KMS-11 (cell line): ENCODE results near the gene MTUS2.
"Not testable (repeated sequence)": the region's sequence is repeated elsewhere in the genome, so short reads cannot be mapped to it uniquely, and the experiment has no call there.

Experiments used
- H2AFZ ChIP-seq: fragments of 200-600 bp; sonication (generic); 2 replicates; pipeline ENCODE4 v1.6.1; 2016; ENCODE audit warnings: antibody characterized with exemption, mixed run types, low read depth
- H3K27ac ChIP-seq: fragments of 200-600 bp; sonication (generic); 2 replicates; pipeline ENCODE4 v1.6.1; 2016; ENCODE audit warnings: mild to moderate bottlenecking, mixed run types
- H3K27me3 ChIP-seq: fragments of 200-600 bp; sonication (generic); 2 replicates; pipeline ENCODE4 v1.6.1; 2017; ENCODE audit warnings: mild to moderate bottlenecking, low read depth, mixed run types, moderate library complexity; ENCODE audit not compliant: insufficient read depth
- H3K36me3 ChIP-seq: fragments of 200-600 bp; sonication (generic); 2 replicates; pipeline ENCODE4 v1.6.1; 2017; ENCODE audit warnings: mild to moderate bottlenecking, mixed run types; ENCODE audit not compliant: insufficient read depth
- H3K4me1 ChIP-seq: fragments of 200-600 bp; sonication (generic); 2 replicates; pipeline ENCODE4 v1.6.1; 2016; ENCODE audit warnings: mild to moderate bottlenecking, low read depth, mixed run types; ENCODE audit not compliant: poor library complexity, severe bottlenecking
- H3K4me2 ChIP-seq: fragments of 200-600 bp; sonication (generic); 2 replicates; pipeline ENCODE4 v1.7.0; 2016; ENCODE audit warnings: mild to moderate bottlenecking, mixed run types
- H3K4me3 ChIP-seq: fragments of 200-600 bp; sonication (generic); IDR thresholded peaks from 2 replicates; pipeline ENCODE4 v1.6.1; 2017; ENCODE audit warnings: low read depth, low read length, mixed read lengths; ENCODE audit not compliant: insufficient read depth
- H3K79me2 ChIP-seq: fragments of 200-600 bp; sonication (generic); 2 replicates; pipeline ENCODE4 v1.6.1; 2016; ENCODE audit warnings: low read depth, mixed run types; ENCODE audit not compliant: insufficient read depth
- H3K9ac ChIP-seq: fragments of 200-600 bp; sonication (generic); 2 replicates; pipeline ENCODE4 v1.6.1; 2016; ENCODE audit warnings: mild to moderate bottlenecking, mixed run types
- H4K20me1 ChIP-seq: fragments of 200-600 bp; sonication (generic); 2 replicates; pipeline ENCODE4 v1.6.1; 2016; ENCODE audit warnings: mild to moderate bottlenecking, mixed run types; ENCODE audit not compliant: insufficient read depth
- CTCF ChIP-seq: fragments of 200-600 bp; sonication (generic); conservative IDR thresholded peaks from 2 replicates; pipeline ENCODE4 v1.6.1; 2017; ENCODE audit warnings: low read depth, mild to moderate bottlenecking, antibody characterized with exemption, low read length, moderate library complexity, mixed read lengths

MTUS2 gene

GRCh38 chr13:29339386-29340272, 519.5 kb downstream of the MTUS2 start:
- H3K27me3 ChIP-seq: no peaks in the 10 kb centered on the region
- no peak overlapping the region for H3K9ac ChIP-seq
- H3K36me3 ChIP-seq: no peaks in the 10 kb centered on the region
- H3K27ac ChIP-seq: no peak overlapping the region
- no peak overlapping the region for H3K4me3 ChIP-seq
- no peak overlapping the region for H3K4me2 ChIP-seq
- H3K4me1 ChIP-seq: no peaks in the 10 kb centered on the region
- no peaks in the 10 kb centered on the region for H3K79me2 ChIP-seq
- no peaks in the 10 kb centered on the region for H4K20me1 ChIP-seq
- no peak overlapping the region for H2AFZ ChIP-seq
- TF ChIP-seq CTCF: no peak

- not testable (repeated sequence) for H3K4me1 ChIP-seq, H3K79me2 ChIP-seq, H4K20me1 ChIP-seq, H3K4me3 ChIP-seq, H3K4me2 ChIP-seq, H3K27me3 ChIP-seq, H3K27ac ChIP-seq, H3K36me3 ChIP-seq, H2AFZ ChIP-seq, H3K9ac ChIP-seq
Observed at GRCh38 chr13:29345860-29346582, 525.9 kb downstream of the MTUS2 start.

GRCh38 chr13:29355029-29355428, 534.9 kb downstream of the MTUS2 start:
- no peaks in the 10 kb centered on the region for H3K27me3 ChIP-seq
- H2AFZ ChIP-seq: no peak overlapping the region
- no peaks in the 10 kb centered on the region for H4K20me1 ChIP-seq
- no peaks in the 10 kb centered on the region for H3K79me2 ChIP-seq
- no peaks in the 10 kb centered on the region for H3K36me3 ChIP-seq
- no peak overlapping the region for H3K4me3 ChIP-seq
- H3K9ac ChIP-seq: no peak overlapping the region
- H3K4me1 ChIP-seq: no peaks in the 10 kb centered on the region
- TF ChIP-seq CTCF: no peak
- H3K27ac ChIP-seq: no peak overlapping the region
- no peak overlapping the region for H3K4me2 ChIP-seq

- H3K27me3 ChIP-seq: no peaks in the 10 kb centered on the region
- H3K4me2 ChIP-seq: no peak overlapping the region
- no peak overlapping the region for H2AFZ ChIP-seq
Observed at GRCh38 chr13:29359181-29359580, 539.0 kb downstream of the MTUS2 start.

More at GRCh38 chr13:29359181-29359580, 539.0 kb downstream of the MTUS2 start:
- Histone ChIP-seq H3K27ac (no peak overlapping the region), H3K36me3 (no peaks in the 10 kb centered on the region), H3K79me2 (no peaks in the 10 kb centered on the region), H3K9ac (no peak overlapping the region), H3K4me1 (no peaks in the 10 kb centered on the region), H4K20me1 (no peaks in the 10 kb centered on the region), H3K4me3 (no peak overlapping the region)
- no peak for TF ChIP-seq CTCF
